ENCODE data around the gene ZNF584. TPM values are rescaled to one million over a fixed set of nuclear protein-coding genes. Genes with fewer than 3 reads are reported as not detected.

ZNF584 gene
- total and polyA plus RNA-seq, 7 donors: 8.7 to 23.8 (median 13.2) TPM

DNA sequence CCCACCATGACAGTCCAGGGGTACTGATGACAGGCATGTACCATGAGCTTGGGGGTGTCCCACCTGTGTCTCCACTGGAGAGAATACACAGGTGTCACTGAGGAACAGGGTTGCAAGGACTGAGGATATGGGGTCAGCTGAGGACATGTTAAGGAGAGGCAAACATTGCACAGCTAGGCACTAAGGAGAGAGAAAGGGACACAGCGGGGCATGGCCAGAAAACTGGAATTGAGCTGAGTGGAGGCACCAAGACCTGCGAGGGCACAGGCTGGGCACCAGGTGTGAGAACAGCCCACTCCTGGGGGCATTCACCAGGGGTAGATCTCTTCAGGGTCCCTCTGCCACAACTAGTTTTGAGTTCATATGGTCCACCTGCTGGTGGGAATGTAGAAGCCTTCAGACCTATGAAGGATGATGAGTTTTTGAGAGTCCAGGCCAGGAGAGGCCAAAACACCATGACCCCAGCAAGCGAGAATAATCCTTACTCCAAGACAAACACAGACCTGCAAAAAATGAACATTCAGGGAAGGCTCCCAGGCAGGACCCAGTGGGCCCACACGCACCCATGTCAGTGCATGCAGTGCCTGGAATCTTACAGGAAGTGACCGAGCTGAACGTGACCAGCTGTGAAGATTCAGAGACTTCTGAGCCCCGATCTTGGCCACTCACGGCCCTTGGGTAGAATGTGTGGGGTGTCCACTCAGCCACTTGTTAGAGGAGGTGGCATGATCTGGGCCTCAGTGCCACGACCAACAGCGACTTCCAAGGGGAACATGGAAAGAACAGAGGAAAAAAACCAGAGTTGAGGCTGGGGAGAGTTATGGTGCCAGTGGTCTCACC lies 1.4 kb upstream of the ZNF584 start:
- Histone ChIP-seq H3K9me3 (no peaks in the 10 kb centered on the region), H3K4me1 (peaks cover 11% of the 10 kb centered on the region), H3K27ac (peak overlapping the region; percentile 79), H3K4me3 (peak overlapping the region; percentile 86), H3K36me3 (ENCODE audit: insufficient read depth in 1 of 2, low read depth in 1 of 2) (peaks cover 0 to 6% of the 10 kb centered on the region in 2 donors), H3K27me3 (ENCODE audit: insufficient read depth in 3 of 3, low read length in 2 of 3) (no peaks in the 10 kb centered on the region)
- 56 to 57% (median 57%) methylated on average over 9 to 10 of the region's 10 CpGs for WGBS, 3 donors
- TF ChIP-seq, protein P1, sequence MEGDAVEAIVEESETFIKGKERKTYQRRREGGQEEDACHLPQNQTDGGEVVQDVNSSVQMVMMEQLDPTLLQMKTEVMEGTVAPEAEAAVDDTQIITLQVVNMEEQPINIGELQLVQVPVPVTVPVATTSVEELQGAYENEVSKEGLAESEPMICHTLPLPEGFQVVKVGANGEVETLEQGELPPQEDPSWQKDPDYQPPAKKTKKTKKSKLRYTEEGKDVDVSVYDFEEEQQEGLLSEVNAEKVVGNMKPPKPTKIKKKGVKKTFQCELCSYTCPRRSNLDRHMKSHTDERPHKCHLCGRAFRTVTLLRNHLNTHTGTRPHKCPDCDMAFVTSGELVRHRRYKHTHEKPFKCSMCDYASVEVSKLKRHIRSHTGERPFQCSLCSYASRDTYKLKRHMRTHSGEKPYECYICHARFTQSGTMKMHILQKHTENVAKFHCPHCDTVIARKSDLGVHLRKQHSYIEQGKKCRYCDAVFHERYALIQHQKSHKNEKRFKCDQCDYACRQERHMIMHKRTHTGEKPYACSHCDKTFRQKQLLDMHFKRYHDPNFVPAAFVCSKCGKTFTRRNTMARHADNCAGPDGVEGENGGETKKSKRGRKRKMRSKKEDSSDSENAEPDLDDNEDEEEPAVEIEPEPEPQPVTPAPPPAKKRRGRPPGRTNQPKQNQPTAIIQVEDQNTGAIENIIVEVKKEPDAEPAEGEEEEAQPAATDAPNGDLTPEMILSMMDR (IDR thresholded peaks at IDR 0.05): peak; percentile 37
- DNase-seq: no peak
- intact Hi-C loops (cut with DNase I): no loop called here
- no peak for ATAC-seq

DNA sequence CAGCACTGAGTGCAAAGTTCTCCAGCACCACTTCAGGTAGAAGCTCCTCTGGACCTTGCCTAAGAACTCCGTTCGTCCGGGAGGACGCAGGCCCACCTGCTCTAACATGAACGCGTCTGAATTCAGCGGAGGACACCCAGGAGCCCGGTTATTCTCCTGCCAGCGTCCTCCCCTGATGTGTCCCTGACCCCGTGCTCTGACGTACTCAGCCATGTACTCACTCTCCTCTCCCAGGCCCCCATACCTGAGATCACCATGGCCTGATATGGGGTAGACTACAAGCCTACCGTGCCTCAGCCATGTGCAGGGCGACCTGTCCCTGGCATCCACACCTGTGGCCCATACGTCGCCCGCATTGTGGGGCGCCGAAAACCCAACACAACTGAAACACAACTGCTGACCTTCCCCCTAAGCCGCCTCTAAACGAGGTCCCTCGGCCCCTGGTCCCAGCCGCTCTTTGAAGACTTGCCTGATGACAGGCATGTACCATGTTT lies 744 bp upstream of the ZNF584 start:
- Histone ChIP-seq H3K9me3 (no peaks in the 10 kb centered on the region), H3K27me3 (ENCODE audit: insufficient read depth in 3 of 3, low read length in 2 of 3) (no peaks in the 10 kb centered on the region), H3K27ac (peak overlapping the region; percentile 79), H3K4me3 (peak overlapping the region; percentile 86), H3K36me3 (ENCODE audit: insufficient read depth in 1 of 2, low read depth in 1 of 2) (peaks cover 0 to 10% of the 10 kb centered on the region in 2 donors), H3K4me1 (peaks cover 11% of the 10 kb centered on the region)
- WGBS, 3 donors: 7 to 10% (median 10%) methylated on average over 22 of the region's 22 CpGs
- DNase-seq (no peak), ATAC-seq (peak; percentile 6 to 31 (median 22))
- intact Hi-C loops (cut with DNase I): loop anchor here in 1 of 2 donors (1.0 kb wide), 1 partner anchor 44 kb away; the partner anchor contains the start of gene ZNF324B
- TF ChIP-seq, protein P1 (IDR thresholded peaks at IDR 0.05): no peak

DNA sequence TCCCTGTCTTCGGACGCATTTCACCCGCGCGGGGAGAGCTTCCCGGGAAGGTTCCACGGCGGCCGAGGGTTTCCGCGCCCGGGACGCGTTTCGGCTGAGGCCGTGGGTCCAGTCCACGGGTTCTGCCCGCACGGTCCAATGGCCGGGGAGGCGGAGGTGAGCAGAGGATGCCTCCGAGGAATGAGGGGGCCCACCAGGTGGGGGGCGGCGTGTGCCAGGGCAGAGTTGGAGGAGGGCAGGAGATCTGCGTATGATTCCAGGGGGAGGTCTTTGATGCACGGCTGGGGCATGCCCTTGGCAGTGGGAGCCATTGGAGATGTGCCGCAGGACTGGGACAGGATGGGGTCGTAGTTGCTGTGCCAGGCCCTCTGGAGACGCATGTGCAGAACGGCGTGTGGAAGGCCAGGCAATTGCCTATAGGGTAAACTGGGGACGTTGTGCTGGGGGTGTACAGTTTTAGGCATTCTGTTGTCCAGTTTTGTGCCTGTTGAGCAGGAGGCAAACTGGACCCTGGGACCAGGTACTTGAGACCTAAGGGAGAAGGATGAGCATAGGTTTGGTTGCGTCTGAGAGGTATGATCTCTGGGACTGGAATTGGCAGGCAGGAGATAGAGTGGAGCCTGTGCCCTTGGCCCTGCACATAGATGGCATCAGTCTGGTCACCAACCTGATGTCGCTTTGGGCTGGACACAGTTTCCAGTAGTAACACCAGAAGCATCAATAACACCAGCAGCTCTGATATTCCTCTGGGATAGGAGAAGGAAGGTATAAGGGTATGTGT lies 751 bp downstream of the ZNF584 start:
- peak; percentile 18 to 31 (median 26) for ATAC-seq
- H3K4me1 ChIP-seq: peaks cover 11% of the 10 kb centered on the region
- H3K9me3 ChIP-seq: no peaks in the 10 kb centered on the region
- TF ChIP-seq, protein P1 (IDR thresholded peaks at IDR 0.05): no peak
- H3K27ac ChIP-seq: peak overlapping the region; percentile 79
- 2 to 3% (median 3%) methylated on average over 34 of the region's 34 CpGs for WGBS, 3 donors
- peak overlapping the region; percentile 86 for H3K4me3 ChIP-seq
- DNase-seq: no peak
- H3K27me3 ChIP-seq (ENCODE audit: insufficient read depth in 3 of 3, low read length in 2 of 3): no peaks in the 10 kb centered on the region
- peaks cover 0 to 12% of the 10 kb centered on the region in 2 donors for H3K36me3 ChIP-seq (ENCODE audit: insufficient read depth in 1 of 2, low read depth in 1 of 2)
- intact Hi-C loops (cut with DNase I): no loop called here

DNA sequence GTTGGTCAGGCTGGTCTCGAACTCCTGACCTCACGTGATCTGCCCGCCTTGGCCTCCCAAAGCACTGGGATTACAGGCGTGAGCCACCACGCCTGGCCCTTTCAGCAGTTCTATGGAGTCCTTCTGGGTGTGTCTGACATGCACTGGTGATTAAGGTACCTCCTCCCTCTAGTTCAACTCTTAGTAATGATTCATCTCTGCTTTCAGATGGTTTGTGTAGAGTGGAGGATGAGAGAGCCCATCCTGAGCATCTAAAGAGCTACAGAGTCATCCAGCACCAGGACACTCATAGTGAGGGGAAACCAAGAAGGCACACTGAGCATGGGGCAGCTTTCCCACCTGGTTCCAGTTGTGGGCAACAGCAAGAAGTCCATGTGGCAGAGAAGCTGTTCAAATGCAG lies 8.2 kb downstream of the ZNF584 start:
- TF ChIP-seq, protein P1 (IDR thresholded peaks at IDR 0.05): no peak
- Histone ChIP-seq H3K36me3 (ENCODE audit: insufficient read depth in 1 of 2, low read depth in 1 of 2) (peaks cover 7 to 70% of the 10 kb centered on the region in 2 donors), H3K9me3 (no peaks in the 10 kb centered on the region), H3K27me3 (ENCODE audit: insufficient read depth in 3 of 3, low read length in 2 of 3) (no peaks in the 10 kb centered on the region), H3K4me1 (no peaks in the 10 kb centered on the region), H3K27ac (no peak overlapping the region), H3K4me3 (no peak overlapping the region)
- 95 to 97% (median 96%) methylated on average over 5 of the region's 5 CpGs for WGBS, 3 donors
- no peak for ATAC-seq
- intact Hi-C loops (cut with DNase I): no loop called here
- no peak for DNase-seq
